HG03378 (cell line): ENCODE data around the gene LEMD2.

Experiments
- ATAC-seq: cut with Tn5 transposase; IDR thresholded peaks from one replicate; pipeline ENCODE4 v1.9.1; 2021; ENCODE audit warnings: mild to moderate bottlenecking, moderate library complexity; ENCODE audit not compliant: unreplicated experiment

LEMD2 gene

GRCh38 chr6:33759887-33760629 lies 28.9 kb downstream of the LEMD2 start:
- ATAC-seq: no peak

- ATAC-seq: no peak
Observed at GRCh38 chr6:33758815-33759216, 30.1 kb downstream of the LEMD2 start.

- no peak for ATAC-seq
Observed at GRCh38 chr6:33757906-33758305, 31.0 kb downstream of the LEMD2 start.

DNA sequence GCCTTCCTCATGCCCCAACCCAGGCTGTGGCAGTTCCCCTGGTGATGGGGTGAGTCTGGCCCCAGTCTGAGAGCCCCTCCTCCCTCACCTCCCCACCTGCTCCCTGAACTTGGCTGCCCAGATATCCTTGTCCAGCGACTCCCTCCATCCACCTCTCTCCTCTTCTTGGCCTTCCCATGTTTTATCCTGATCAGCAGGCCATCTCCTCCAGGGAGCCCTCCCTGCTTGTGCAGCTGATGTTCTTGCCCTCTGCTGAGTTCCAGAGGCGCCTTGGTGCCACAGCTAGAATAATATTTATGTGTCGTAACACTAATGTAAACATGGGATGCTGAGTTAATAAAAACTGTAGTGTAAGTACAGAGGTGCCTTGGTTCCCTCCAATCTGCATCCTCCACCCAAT lies 31.8 kb downstream of the LEMD2 start:
- ATAC-seq: no peak

DNA sequence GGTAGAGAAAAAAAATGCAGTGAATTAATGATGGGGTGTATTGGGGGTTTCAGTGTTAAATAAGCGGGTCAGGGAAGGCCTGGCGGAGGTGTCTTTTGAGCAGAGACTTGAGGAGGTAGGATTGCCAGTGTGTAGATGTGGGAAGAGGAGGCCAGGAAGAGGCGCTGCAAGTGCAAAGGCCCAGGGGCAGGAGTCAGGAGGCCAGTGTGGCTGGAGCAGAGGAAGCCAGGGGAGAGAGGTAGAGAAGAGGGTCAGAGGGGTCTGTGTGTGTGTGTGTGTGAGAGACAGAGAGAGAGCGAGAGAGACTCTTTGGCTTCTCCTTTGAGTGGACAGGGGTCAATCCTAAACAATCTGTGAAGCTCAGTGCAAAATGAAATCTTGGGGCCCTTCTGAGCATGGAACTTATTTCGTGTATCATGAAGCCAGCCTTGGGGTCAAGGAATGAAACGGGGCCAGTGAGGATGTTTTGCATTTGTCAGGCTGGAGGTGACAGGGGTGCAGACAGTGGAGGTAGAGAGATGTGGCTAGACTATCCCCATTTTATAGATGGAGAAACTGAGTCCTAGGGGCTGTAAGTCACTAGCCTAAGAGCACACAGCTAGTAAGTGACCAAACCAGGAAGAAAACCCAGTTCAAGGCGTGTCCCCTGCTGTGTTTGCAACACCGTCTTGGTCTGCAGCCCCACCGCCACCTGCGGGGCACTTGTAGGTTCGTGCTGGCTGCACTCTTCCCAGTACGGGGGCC lies 32.5 kb downstream of the LEMD2 start:
- no peak for ATAC-seq

- ATAC-seq: no peak
Observed at GRCh38 chr6:33755070-33755869, 33.7 kb downstream of the LEMD2 start.

GRCh38 chr6:33754222-33754621 lies 34.7 kb downstream of the LEMD2 start:
- ATAC-seq: no peak

- no peak for ATAC-seq
Observed at GRCh38 chr6:33752646-33753015, 36.3 kb downstream of the LEMD2 start.

DNA sequence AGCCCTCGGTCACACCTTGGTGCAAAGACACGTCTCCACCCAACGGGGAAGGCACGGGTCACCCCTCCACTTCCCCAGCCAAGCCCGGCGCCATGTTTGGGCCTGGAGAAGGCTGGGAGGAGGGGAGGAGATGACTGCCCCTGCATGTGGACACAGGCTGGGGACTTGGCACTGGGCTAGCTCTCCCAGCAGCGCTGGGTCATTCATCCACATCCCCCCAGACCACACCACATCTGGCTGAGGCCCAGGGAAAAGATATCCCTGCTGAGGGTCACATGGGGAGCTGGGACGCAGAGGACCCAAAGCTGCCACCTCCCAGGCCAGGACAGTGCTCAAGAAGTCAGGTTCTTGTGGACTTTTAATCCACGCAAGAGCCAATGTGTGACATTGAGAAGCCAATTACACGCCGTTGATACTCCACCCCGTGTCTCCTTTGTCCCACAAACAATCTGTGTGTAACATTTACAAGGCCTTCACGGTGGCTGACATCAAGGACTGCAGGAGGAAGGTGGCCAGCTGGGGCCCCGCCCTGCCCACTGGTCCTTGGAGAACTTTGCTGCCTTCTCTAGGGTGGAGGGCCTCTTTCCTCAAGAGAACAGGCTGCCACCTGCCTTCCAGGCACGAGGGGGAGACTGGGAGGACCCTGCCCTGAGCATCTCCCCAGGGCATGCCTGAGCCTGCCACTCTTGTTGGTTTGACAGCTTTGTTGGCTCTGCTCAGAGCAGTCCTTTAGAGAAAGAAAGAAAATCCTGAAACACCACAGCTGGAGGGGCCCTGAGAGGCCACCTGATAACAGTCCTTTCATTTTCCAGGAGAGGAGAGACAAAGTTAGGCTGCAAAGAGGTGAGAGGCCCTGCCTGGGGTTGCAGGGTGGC lies 36.9 kb downstream of the LEMD2 start:
- no peak for ATAC-seq

DNA sequence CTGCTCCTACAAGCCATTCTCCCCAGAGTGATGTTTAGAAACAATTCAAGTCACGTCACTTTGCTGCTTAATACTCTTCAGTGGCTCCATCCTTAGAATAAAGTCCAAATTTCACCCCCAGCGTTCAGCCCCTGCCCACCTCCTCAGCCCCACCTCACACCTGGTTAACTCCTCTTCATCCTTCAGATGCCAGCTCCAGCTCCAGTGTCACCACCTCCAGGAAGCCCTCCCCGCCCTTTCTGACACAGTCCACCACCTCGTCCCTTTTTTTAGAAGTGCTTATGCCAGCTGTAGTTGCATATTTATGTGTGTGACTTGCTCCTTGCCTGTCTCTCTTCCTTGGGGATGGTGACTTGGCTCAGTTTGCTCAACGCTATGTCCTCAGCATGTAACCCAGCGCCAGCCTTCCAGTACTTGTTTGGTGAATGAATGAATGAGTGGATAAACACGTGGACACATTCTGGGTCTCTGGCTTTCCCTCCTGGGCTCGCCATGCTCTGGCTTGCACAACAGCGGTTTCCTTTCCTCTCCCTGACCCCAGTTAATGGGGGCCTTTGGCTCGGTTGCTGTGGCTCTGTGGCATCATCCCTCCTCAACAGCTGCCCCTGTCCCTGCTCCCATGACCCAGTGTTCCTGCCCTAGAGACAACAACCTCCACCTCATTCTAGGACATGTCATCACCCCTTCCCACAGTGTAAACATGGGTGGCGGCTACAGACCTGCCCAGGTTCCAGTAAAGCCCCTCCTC lies 38.5 kb downstream of the LEMD2 start:
- no peak for ATAC-seq

DNA sequence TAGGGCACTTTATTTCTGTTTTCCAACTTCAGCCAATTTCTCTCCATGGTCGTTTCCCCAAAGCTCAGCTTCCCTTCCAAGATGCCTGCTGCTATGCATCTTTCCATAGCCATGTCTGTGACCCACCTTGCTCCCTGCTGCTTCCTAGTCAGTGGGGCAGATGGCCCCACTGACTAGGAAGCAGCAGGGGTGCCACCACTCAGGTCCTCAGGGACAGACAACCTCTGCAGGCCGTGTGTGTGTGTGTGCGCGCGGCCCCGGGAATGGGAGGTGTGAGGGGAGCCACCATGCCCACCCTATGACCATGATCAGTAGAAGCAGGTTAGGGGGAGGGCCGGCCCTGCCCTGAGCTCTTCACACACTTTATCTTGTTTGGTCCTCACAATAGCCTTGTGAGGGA lies 39.5 kb downstream of the LEMD2 start:
- no peak for ATAC-seq

GRCh38 chr6:33748841-33749240 lies 40.1 kb downstream of the LEMD2 start:
- no peak for ATAC-seq

DNA sequence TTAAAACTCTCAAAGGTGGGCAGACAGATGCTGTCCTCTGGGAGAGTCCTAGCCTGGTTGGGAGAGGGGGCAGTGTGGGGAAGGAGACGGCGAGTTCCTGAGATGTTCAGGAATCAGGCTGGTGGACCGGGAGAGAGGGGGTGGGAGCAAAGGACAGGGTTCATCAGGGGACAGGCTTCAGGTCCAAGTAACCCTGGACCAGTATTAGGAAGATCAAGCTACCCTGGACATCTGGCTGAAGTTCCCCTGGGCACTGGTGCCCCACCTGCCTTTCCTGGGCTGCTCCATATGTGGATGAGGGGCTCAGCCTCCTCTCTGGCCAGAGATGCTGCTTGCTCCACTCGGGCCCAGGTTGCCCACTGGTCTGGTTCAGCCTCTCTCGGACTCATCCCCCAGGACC lies 41.1 kb downstream of the LEMD2 start:
- ATAC-seq: no peak

DNA sequence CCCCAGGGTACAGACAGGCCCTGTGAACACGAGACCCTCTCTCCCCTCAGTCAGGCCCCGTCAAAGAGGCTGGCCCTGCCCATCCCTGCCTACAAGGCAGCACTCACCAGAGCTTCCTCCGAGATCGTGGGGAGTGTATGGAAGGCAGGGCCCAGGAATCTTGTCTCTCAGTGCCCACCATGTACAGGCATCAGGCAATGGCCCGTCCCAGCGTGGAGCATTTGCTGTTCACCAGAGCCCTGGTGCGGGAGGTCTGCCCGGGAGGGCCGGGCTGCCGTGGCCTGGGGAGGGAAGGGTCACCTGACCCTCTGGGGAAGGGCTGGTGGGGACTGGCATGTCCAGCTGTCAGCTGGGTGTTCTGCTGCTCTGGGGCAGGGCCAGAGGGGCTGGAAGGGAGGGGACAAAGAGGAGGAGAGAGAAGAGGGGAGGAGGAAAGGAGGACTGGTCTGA lies 42.3 kb downstream of the LEMD2 start, which contains the start of gene IP6K3:
TSS of gene IP6K3 (minus strand) at position 255 of the 450 bp plus-strand sequence. CDS start 11,429 bp downstream, outside the sequence.
- no peak for ATAC-seq

GRCh38 chr6:33746036-33746600 lies 42.8 kb downstream of the LEMD2 start:
- no peak for ATAC-seq

DNA sequence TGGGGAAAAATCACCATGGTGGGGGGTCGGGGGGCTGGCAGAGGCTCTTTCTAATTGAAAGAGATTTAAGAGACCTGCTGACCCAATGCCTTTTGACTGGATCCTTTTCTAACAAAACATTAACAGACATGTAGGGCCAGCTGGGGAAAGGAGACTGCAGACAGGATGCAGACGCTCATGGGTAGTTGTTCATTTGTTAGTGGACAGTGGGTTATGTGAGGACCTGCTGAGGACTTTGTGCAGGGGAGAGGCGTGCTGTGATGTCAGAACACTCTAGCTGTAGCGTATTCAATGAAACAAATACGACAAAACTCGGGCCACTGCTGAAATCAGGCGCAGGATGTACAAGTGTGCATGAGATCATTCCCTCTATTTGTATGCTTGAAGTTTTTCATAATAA lies 43.4 kb downstream of the LEMD2 start:
- ATAC-seq: no peak

GRCh38 chr6:33744895-33745546 lies 43.9 kb downstream of the LEMD2 start:
- ATAC-seq: no peak

- ATAC-seq: no peak
Observed at GRCh38 chr6:33744001-33744848, 44.7 kb downstream of the LEMD2 start.
